ENCODE results near the gene POLD1. TPM values are rescaled to one million over a fixed set of nuclear protein-coding genes. Genes with fewer than 3 reads are reported as not detected.
A peak's percentile ranks its signal among the peaks of the same experiment; 100 is the strongest.

The POLD1 gene
- total and polyA plus RNA-seq, 10 donors: 26.5 to 66.6 (median 34.2) TPM

GRCh38 chr19:50460161-50460765, 76.1 kb downstream of the POLD1 start:
- Histone ChIP-seq H3K27ac (peak overlapping the region in 5 of 8 donors; percentile 4 to 65 (median 20)), H3K27me3 (replicated peaks in 1 of 7) (peaks cover 0 to 54% (median 15%) of the 10 kb centered on the region in 7 donors), H3K4me3 (peak overlapping the region in 1 of 8 donors; percentile 23), H3K4me1 (peaks cover 0 to 19% (median 14%) of the 10 kb centered on the region in 6 donors), H3K9me3 (no peaks in the 10 kb centered on the region), H3K36me3 (no peaks in the 10 kb centered on the region)
- TF ChIP-seq POLR2A (IDR thresholded peaks at IDR 0.05) (no peak), POLR2AphosphoS5 (IDR thresholded peaks at IDR 0.05) (no peak)
- TF ChIP-seq, protein P1, sequence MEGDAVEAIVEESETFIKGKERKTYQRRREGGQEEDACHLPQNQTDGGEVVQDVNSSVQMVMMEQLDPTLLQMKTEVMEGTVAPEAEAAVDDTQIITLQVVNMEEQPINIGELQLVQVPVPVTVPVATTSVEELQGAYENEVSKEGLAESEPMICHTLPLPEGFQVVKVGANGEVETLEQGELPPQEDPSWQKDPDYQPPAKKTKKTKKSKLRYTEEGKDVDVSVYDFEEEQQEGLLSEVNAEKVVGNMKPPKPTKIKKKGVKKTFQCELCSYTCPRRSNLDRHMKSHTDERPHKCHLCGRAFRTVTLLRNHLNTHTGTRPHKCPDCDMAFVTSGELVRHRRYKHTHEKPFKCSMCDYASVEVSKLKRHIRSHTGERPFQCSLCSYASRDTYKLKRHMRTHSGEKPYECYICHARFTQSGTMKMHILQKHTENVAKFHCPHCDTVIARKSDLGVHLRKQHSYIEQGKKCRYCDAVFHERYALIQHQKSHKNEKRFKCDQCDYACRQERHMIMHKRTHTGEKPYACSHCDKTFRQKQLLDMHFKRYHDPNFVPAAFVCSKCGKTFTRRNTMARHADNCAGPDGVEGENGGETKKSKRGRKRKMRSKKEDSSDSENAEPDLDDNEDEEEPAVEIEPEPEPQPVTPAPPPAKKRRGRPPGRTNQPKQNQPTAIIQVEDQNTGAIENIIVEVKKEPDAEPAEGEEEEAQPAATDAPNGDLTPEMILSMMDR (IDR thresholded peaks at IDR 0.05 in 8 of 11, conservative IDR thresholded peaks at IDR 0.05 in 3 of 11): no peak
- intact Hi-C loops (cut with DNase I; ENCODE audit: low total_unique reads): loop anchor here (5.0 kb wide), 1 partner anchor 93 kb away; the partner anchor contains the start of gene NAPSA
- 27 to 44% (median 41%) methylated on average over 13 of the region's 13 CpGs for WGBS, 5 donors
- no peak for DNase-seq

- H3K4me1 ChIP-seq: peaks cover 0 to 19% (median 14%) of the 10 kb centered on the region in 6 donors
- peaks cover 0 to 54% (median 15%) of the 10 kb centered on the region in 7 donors for H3K27me3 ChIP-seq (replicated peaks in 1 of 7)
- no peaks in the 10 kb centered on the region for H3K36me3 ChIP-seq
- no peaks in the 10 kb centered on the region for H3K9me3 ChIP-seq
- WGBS, 5 donors: 34 to 37% (median 36%) methylated on average over 28 of the region's 28 CpGs
- TF ChIP-seq, protein P1 (IDR thresholded peaks at IDR 0.05 in 8 of 11, conservative IDR thresholded peaks at IDR 0.05 in 3 of 11): peak; percentile 38 to 91 (median 80)
- TF ChIP-seq POLR2A (IDR thresholded peaks at IDR 0.05) (no peak), POLR2AphosphoS5 (IDR thresholded peaks at IDR 0.05) (peak in 1 of 3 donors; percentile 51)
- H3K4me3 ChIP-seq: no peak overlapping the region
- peak overlapping the region in 3 of 8 donors; percentile 20 to 65 (median 53) for H3K27ac ChIP-seq
- intact Hi-C loops (cut with DNase I; ENCODE audit: low total_unique reads): loop anchor here (5.0 kb wide), 1 partner anchor 94 kb away; the partner anchor contains the start of gene NAPSA
- DNase-seq: peak; percentile 82
These were observed 77.1 kb downstream of the POLD1 start for GRCh38 chr19:50461066-50461875.

DNA sequence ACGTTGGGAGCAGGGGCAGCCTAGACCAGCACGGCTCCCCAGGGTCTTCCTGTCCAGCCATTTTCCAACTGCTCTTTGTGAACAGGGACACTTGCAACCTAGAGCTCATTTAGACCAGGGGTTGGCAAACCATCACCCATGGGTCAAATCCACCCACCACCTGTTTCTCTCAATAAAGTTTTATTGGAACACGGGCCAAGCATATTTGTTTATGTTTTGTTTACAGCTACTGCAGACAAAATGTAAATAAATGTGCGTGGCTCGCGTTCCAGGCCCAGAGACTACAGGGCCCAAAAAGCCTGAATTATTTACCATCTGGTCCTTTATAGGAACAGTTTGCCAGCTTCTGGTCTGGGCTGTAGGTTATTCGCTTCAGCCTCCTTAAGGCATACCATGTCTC, 78.8 kb downstream of the POLD1 start:
- Histone ChIP-seq H3K4me3 (no peak overlapping the region), H3K36me3 (no peaks in the 10 kb centered on the region), H3K9me3 (no peaks in the 10 kb centered on the region), H3K4me1 (peaks cover 0 to 19% (median 14%) of the 10 kb centered on the region in 6 donors), H3K27ac (no peak overlapping the region), H3K27me3 (replicated peaks in 1 of 7) (peaks cover 0 to 41% (median 14%) of the 10 kb centered on the region in 7 donors)
- WGBS, 5 donors: 75 to 81% (median 79%) methylated on average over 7 of the region's 7 CpGs
- intact Hi-C loops (cut with DNase I; ENCODE audit: low total_unique reads): loop anchor here (5.0 kb wide), 1 partner anchor 96 kb away; the partner anchor contains the start of gene NAPSA
- no peak for TF ChIP-seq POLR2A (IDR thresholded peaks at IDR 0.05)
- TF ChIP-seq, protein P1 (IDR thresholded peaks at IDR 0.05 in 8 of 11, conservative IDR thresholded peaks at IDR 0.05 in 3 of 11): no peak
- TF ChIP-seq POLR2AphosphoS5 (IDR thresholded peaks at IDR 0.05): no peak
- no peak for DNase-seq
